Fibroblast of lung (primary cell): ENCODE data around the gene FGF18.

Experiments used
- CTCF ChIP-seq, 2 donors: IDR thresholded peaks in 1 of 2; conservative IDR thresholded peaks in 1 of 2; 1 replicate in 1 of 2; 2 replicates in 1 of 2; pipeline ENCODE4 v1.5.1; 2011 to 2012; ENCODE audit warnings: low read length in 2 of 2, control low read depth in 1 of 2, inconsistent platforms in 1 of 2, low read depth in 1 of 2, mild to moderate bottlenecking in 1 of 2
- EZH2 ChIP-seq: IDR thresholded peaks from 2 replicates; pipeline ENCODE4 v1.5.1; 2012; ENCODE audit warnings: low read length, control low read depth, mild to moderate bottlenecking; ENCODE audit errors: missing control alignments

- no peak for TF ChIP-seq CTCF (conservative IDR thresholded peaks at IDR 0.05 in 1 of 2, IDR thresholded peaks at IDR 0.05 in 1 of 2; ENCODE audit: low read depth in 1 of 2, low read length in 2 of 2)
- TF ChIP-seq EZH2: no peak
These were observed 62.4 kb downstream of the FGF18 start for GRCh38 chr5:171481571-171482433.
